NCI-H2227 (cell line): ENCODE measurements around the gene COMP.

Source experiments
- DNase-seq: peaks from one replicate; lab custom pipeline; 2025; ENCODE audit not compliant: unreplicated experiment; lab: John Stamatoyannopoulos, UW

COMP gene

GRCh38 chr19:18770663-18771327 lies 20.3 kb downstream of the COMP start:
- DNase-seq = no peak

GRCh38 chr19:18769989-18770528 lies 21.0 kb downstream of the COMP start:
- DNase-seq = no peak

- no peak for DNase-seq
Measured at GRCh38 chr19:18768997-18769891, 21.9 kb downstream of the COMP start.

- DNase-seq = no peak
Measured at GRCh38 chr19:18768046-18768771, 22.9 kb downstream of the COMP start.

- DNase-seq = no peak
Measured at GRCh38 chr19:18765224-18765623, 25.9 kb downstream of the COMP start.

- DNase-seq = no peak
Measured at GRCh38 chr19:18764591-18765051, 26.5 kb downstream of the COMP start.

- no peak for DNase-seq
Measured at GRCh38 chr19:18763674-18764590, 27.2 kb downstream of the COMP start.

GRCh38 chr19:18762125-18763023 lies 28.7 kb downstream of the COMP start:
- peak; percentile 31 for DNase-seq

- no peak for DNase-seq
Measured at GRCh38 chr19:18761531-18762110, 29.5 kb downstream of the COMP start.

GRCh38 chr19:18760440-18761383 lies 30.4 kb downstream of the COMP start:
- no peak for DNase-seq

GRCh38 chr19:18759995-18760426 lies 31.1 kb downstream of the COMP start:
- no peak for DNase-seq

GRCh38 chr19:18759304-18759994 lies 31.7 kb downstream of the COMP start:
- no peak for DNase-seq

GRCh38 chr19:18756896-18757295 lies 34.2 kb downstream of the COMP start:
- DNase-seq = peak; percentile 6

GRCh38 chr19:18754501-18754900 lies 36.6 kb downstream of the COMP start:
- DNase-seq = no peak

- no peak for DNase-seq
Measured at GRCh38 chr19:18751571-18751970, 39.5 kb downstream of the COMP start.

GRCh38 chr19:18750295-18750970 lies 40.7 kb downstream of the COMP start:
- no peak for DNase-seq
